ENCODE measurements around the gene GNG7.

The GNG7 gene

DNA sequence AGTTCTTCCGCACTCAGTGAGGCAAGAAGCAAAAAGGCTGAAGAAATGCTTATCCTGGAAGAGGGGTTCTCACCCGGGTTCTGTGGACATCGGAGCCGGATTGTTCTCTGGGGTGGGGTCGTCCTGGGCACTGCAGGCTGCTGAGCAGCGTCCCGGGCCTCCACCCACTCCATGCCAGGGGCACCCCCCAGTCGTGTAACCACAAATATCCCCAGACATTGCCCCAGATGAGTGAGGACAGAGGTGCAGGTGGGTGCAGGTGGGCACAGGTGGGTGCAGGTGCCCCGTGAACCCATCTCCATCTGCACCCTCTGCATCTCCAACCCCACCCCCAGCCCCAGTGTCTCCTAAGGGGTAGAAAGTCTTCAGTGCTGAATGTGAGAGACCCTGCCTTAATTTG, 67.5 kb downstream of the GNG7 start:
- H3K27ac ChIP-seq: no peak overlapping the region; the same call in 1 of the 2 replicates
- TF ChIP-seq ZFX (IDR thresholded peaks at IDR 0.05): no peak
- TF ChIP-seq, protein P1, sequence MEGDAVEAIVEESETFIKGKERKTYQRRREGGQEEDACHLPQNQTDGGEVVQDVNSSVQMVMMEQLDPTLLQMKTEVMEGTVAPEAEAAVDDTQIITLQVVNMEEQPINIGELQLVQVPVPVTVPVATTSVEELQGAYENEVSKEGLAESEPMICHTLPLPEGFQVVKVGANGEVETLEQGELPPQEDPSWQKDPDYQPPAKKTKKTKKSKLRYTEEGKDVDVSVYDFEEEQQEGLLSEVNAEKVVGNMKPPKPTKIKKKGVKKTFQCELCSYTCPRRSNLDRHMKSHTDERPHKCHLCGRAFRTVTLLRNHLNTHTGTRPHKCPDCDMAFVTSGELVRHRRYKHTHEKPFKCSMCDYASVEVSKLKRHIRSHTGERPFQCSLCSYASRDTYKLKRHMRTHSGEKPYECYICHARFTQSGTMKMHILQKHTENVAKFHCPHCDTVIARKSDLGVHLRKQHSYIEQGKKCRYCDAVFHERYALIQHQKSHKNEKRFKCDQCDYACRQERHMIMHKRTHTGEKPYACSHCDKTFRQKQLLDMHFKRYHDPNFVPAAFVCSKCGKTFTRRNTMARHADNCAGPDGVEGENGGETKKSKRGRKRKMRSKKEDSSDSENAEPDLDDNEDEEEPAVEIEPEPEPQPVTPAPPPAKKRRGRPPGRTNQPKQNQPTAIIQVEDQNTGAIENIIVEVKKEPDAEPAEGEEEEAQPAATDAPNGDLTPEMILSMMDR (conservative IDR thresholded peaks at IDR 0.05): no peak

- TF ChIP-seq, protein P1 (conservative IDR thresholded peaks at IDR 0.05): no peak
- no peak for TF ChIP-seq ZFX (IDR thresholded peaks at IDR 0.05)
- H3K27ac ChIP-seq: no peak overlapping the region; the same call in 1 of the 2 replicates
Measured at GRCh38 chr19:2634228-2634951, 68.1 kb downstream of the GNG7 start.

DNA sequence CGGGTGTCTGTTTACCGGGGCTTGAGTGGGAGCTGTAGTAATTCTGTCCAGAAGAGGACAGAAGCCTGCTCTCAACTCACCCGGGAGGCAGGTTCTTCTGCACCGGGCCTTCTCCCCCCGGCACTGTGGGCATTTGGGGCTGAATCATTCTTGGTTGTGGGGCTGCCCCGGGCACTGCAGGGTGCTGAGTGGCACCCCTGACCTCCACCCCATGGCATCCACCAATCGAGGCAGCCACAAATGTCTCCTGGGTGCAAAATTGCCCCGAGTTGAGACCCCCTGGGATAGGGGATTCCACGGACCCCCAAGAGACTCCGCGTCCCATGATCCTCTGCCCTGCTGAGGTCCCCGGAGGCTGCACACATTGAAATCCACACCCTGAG, 68.8 kb downstream of the GNG7 start:
- H3K27ac ChIP-seq: no peak overlapping the region
- TF ChIP-seq, protein P1 (conservative IDR thresholded peaks at IDR 0.05): no peak
- no peak for TF ChIP-seq ZFX (IDR thresholded peaks at IDR 0.05)

DNA sequence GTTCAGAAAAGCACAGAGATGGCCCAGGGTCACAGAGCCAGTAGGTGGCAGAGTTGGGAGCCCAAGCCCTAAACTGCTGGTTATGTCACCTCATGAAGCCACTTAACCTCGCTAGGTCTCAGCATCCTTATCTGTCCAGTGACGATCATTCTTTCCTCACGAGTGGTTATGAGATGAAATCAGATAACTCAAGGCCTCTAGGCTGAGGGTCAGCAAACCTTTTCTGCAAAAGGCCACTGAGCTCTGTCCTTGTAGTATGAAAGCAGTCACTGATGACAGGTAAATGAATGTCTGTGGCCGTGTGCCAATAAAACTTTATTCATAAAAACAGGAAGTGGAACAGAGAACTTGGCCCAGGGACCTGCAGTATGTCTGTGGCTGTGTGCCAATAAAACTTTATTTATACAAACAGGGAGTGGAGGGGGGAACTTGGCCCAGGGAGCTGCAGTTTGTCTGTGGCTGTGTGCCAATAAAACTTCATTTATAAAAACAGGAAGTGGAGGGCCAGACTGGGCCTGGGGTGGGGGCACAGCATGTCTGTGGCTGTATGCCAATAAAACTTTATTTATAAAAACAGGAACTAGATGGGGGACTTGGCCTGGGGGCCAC, 71.2 kb downstream of the GNG7 start:
- no peak overlapping the region for H3K27ac ChIP-seq

GRCh38 chr19:2630352-2631001, 72.0 kb downstream of the GNG7 start:
- no peak overlapping the region for H3K27ac ChIP-seq
- TF ChIP-seq, protein P1 (conservative IDR thresholded peaks at IDR 0.05): no peak
- no peak for TF ChIP-seq ZFX (IDR thresholded peaks at IDR 0.05)

More for the DNA sequence above, 71.2 kb downstream of the GNG7 start:
- TF ChIP-seq, protein P1 (conservative IDR thresholded peaks at IDR 0.05): no peak
- TF ChIP-seq ZFX (IDR thresholded peaks at IDR 0.05): no peak

- TF ChIP-seq ZFX (IDR thresholded peaks at IDR 0.05): no peak
- TF ChIP-seq, protein P1 (conservative IDR thresholded peaks at IDR 0.05): no peak
- H3K27ac ChIP-seq: no peak overlapping the region
Measured at GRCh38 chr19:2629491-2630351, 72.8 kb downstream of the GNG7 start.

Measured in C4-2B (cell line).